ENCODE data around the gene MS4A8. TPM values are rescaled to one million over a fixed set of nuclear protein-coding genes. Genes with fewer than 3 reads are reported as not detected.

The MS4A8 gene
- total and polyA plus RNA-seq, 2 of the 13 experiments (the other 11 are each of a cell fraction or from before 2014, with no cell fraction given), result not detected

GRCh38 chr11:60717956-60718355 is 18.5 kb downstream of the MS4A8 start:
- H3K27ac ChIP-seq (ENCODE audit: extremely low read length, insufficient read depth, low read length), result no peak overlapping the region
- no peak overlapping the region for H2AFZ ChIP-seq (ENCODE audit: low read length)
- TF ChIP-seq ELF3 (CRISPR knock-in tag; IDR thresholded peaks at IDR 0.05) (no peak), MAZ (IDR thresholded peaks at IDR 0.05; ENCODE audit: borderline replicate concordance, low read depth, low read length) (no peak), MAZ (CRISPR knock-in tag; IDR thresholded peaks at IDR 0.05; ENCODE audit: low read depth) (no peak), HCFC1 (IDR thresholded peaks at IDR 0.05; ENCODE audit: low read depth, low read length) (no peak), DBP (CRISPR knock-in tag; IDR thresholded peaks at IDR 0.05; ENCODE audit: not compliant biosample characterization) (no peak)
- ChIA-PET POLR2A (no interaction called here), CTCF (ENCODE audit: low intra/inter-chr PET ratio, low total read pairs) (no interaction called here)
- H3K9me3 ChIP-seq (ENCODE audit: low read length), result no peaks in the 10 kb centered on the region
- in situ Hi-C loops (cut with HindIII; ENCODE audit: extremely low pct_ligation_motif_present, low pct_unique_long_range_greater_than_20kb), result no loop called here
- H3K4me3 ChIP-seq (replicated peaks in 1 of 3; ENCODE audit: insufficient read depth in 1 of 3, low read depth in 2 of 3, low read length in 3 of 3), result no peak overlapping the region
- no peak overlapping the region for H3K4me2 ChIP-seq (ENCODE audit: low read depth, low read length)
- 37% methylated on average over 3 of the region's 5 CpGs for WGBS (ENCODE audit: low lambda C conversion rate)
- intact Hi-C loops (cut with micrococcal nuclease; ENCODE audit: unreplicated experiment), result no loop called here
- no peak overlapping the region for H3K9ac ChIP-seq (ENCODE audit: insufficient read depth, low read depth, low read length)
- no TSS peak for BruUV-seq (replicated peaks)
- H3K36me3 ChIP-seq (replicated peaks in 1 of 2; ENCODE audit: control insufficient read depth in 1 of 2, insufficient read depth in 2 of 2, low read length in 2 of 2), result no peaks in the 10 kb centered on the region
- H3K4me1 ChIP-seq (ENCODE audit: insufficient read depth, low read length), result no peaks in the 10 kb centered on the region
- no peaks in the 10 kb centered on the region for H3K79me2 ChIP-seq (ENCODE audit: insufficient read depth, low read length)
- ATAC-seq, result no peak
- no peaks in the 10 kb centered on the region for H4K20me1 ChIP-seq (ENCODE audit: insufficient read depth, low read length)
- no peak for DNase-seq (ENCODE audit: low spot score)
- no peak for FAIRE-seq
- peaks cover 0 to 4% of the 10 kb centered on the region in 2 experiments; a peak in 2 of 5 replicates for H3K27me3 ChIP-seq (ENCODE audit: control insufficient read depth in 1 of 2, insufficient read depth in 2 of 2, low read length in 2 of 2)

- H3K9ac ChIP-seq (ENCODE audit: insufficient read depth, low read depth, low read length), result no peak overlapping the region
- H3K4me3 ChIP-seq (replicated peaks in 1 of 3; ENCODE audit: insufficient read depth in 1 of 3, low read depth in 2 of 3, low read length in 3 of 3), result no peak overlapping the region
- no peaks in the 10 kb centered on the region for H4K20me1 ChIP-seq (ENCODE audit: insufficient read depth, low read length)
- POLR2A ChIA-PET, result no interaction called here
- H3K4me1 ChIP-seq (ENCODE audit: insufficient read depth, low read length), result no peaks in the 10 kb centered on the region
- H3K27ac ChIP-seq (ENCODE audit: extremely low read length, insufficient read depth, low read length), result no peak overlapping the region
- H3K27me3 ChIP-seq (ENCODE audit: control insufficient read depth in 1 of 2, insufficient read depth in 2 of 2, low read length in 2 of 2), result peaks cover 0 to 4% of the 10 kb centered on the region in 2 experiments; a peak in 2 of 5 replicates
- no peaks in the 10 kb centered on the region for H3K36me3 ChIP-seq (replicated peaks in 1 of 2; ENCODE audit: control insufficient read depth in 1 of 2, insufficient read depth in 2 of 2, low read length in 2 of 2)
- in situ Hi-C loops (cut with HindIII; ENCODE audit: extremely low pct_ligation_motif_present, low pct_unique_long_range_greater_than_20kb) (no loop called here), intact Hi-C loops (cut with micrococcal nuclease; ENCODE audit: unreplicated experiment) (no loop called here)
- H2AFZ ChIP-seq (ENCODE audit: low read length), result no peak overlapping the region
- no peaks in the 10 kb centered on the region for H3K9me3 ChIP-seq (ENCODE audit: low read length)
- ATAC-seq (no peak), DNase-seq (ENCODE audit: low spot score) (no peak), FAIRE-seq (no peak)
- CTCF ChIA-PET (ENCODE audit: low intra/inter-chr PET ratio, low total read pairs), result no interaction called here
- 9% methylated on average over 6 of the region's 10 CpGs for WGBS (ENCODE audit: low lambda C conversion rate)
- H3K4me2 ChIP-seq (ENCODE audit: low read depth, low read length), result no peak overlapping the region
- BruUV-seq (replicated peaks), result no TSS peak
- no peaks in the 10 kb centered on the region for H3K79me2 ChIP-seq (ENCODE audit: insufficient read depth, low read length)
- TF ChIP-seq TFAP4 (IDR thresholded peaks at IDR 0.05; ENCODE audit: borderline replicate concordance, low read depth) (no peak), ZNF3 (CRISPR knock-in tag; IDR thresholded peaks at IDR 0.05) (no peak), ZNF460 (CRISPR knock-in tag; IDR thresholded peaks at IDR 0.05; ENCODE audit: borderline replicate concordance) (no peak), ZNF253 (CRISPR knock-in tag; IDR thresholded peaks at IDR 0.05; ENCODE audit: borderline replicate concordance) (no peak), HES4 (CRISPR knock-in tag; IDR thresholded peaks at IDR 0.05; ENCODE audit: borderline replicate concordance) (no peak), RELA (CRISPR knock-in tag; IDR thresholded peaks at IDR 0.05) (no peak), TIGD3 (CRISPR knock-in tag; IDR thresholded peaks at IDR 0.05; ENCODE audit: borderline replicate concordance) (no peak), CREM (IDR thresholded peaks at IDR 0.05) (no peak), CREM (CRISPR knock-in tag; IDR thresholded peaks at IDR 0.05) (no peak), TCF7 (IDR thresholded peaks at IDR 0.05; ENCODE audit: low read depth) (no peak)
Observed at GRCh38 chr11:60718524-60719316, 19.3 kb downstream of the MS4A8 start.
